Suprapubic skin (tissue), 4 donors: ENCODE measurements around the gene KIF13A. TPM values are rescaled to one million over a fixed set of nuclear protein-coding genes. Genes with fewer than 3 reads are reported as not detected.

ENCODE experiments used
- DNase-seq, 2 donors: peaks; one replicate each; pipeline ENCODE4 v3.0.0-alpha.2; 2019; ENCODE audit warnings: low spot score in 2 of 2
- H3K27ac ChIP-seq: fragments of 200-600 bp; sonication (generic); one replicate; pipeline ENCODE4 v1.5.1; 2019
- H3K27me3 ChIP-seq: fragments of 200-600 bp; sonication (generic); one replicate; pipeline ENCODE4 v1.5.1; 2019
- H3K36me3 ChIP-seq: fragments of 200-600 bp; sonication (generic); one replicate; pipeline ENCODE4 v1.5.1; 2019
- H3K4me1 ChIP-seq: fragments of 200-600 bp; sonication (generic); one replicate; pipeline ENCODE4 v1.5.1; 2019
- H3K4me3 ChIP-seq: fragments of 200-600 bp; sonication (generic); one replicate; pipeline ENCODE4 v1.5.1; 2019; ENCODE audit warnings: mild to moderate bottlenecking
- H3K9me3 ChIP-seq: fragments of 200-600 bp; sonication (generic); one replicate; pipeline ENCODE4 v1.5.1; 2019
- CTCF ChIP-seq, 2 donors: fragments of 200-600 bp in 1 of 2; fragments of 450-650 bp in 1 of 2; sonication (generic) in 1 of 2; IDR thresholded peaks; one replicate each; pipeline ENCODE4 v1.5.1; 2016 to 2019; ENCODE audit warnings: antibody characterized with exemption in 2 of 2, mild to moderate bottlenecking in 1 of 2, moderate library complexity in 1 of 2
- EP300 ChIP-seq: sonication (generic); formaldehyde crosslinking; IDR thresholded peaks from one replicate; pipeline ENCODE4 v1.6.1; 2017; ENCODE audit warnings: antibody characterized with exemption
- POLR2A ChIP-seq, 2 donors: fragments of 450-650 bp; IDR thresholded peaks; one replicate each; pipeline ENCODE4 v1.6.1; 2017; ENCODE audit warnings: antibody characterized with exemption in 2 of 2, mild to moderate bottlenecking in 2 of 2, moderate library complexity in 2 of 2
- POLR2AphosphoS5 ChIP-seq, 3 donors: sonication (generic); formaldehyde crosslinking; IDR thresholded peaks; one replicate each; pipeline ENCODE4 v1.6.1; 2017; ENCODE audit warnings: antibody characterized with exemption in 3 of 3
- WGBS: methylation state at CpG from one replicate; pipeline ENCODE4 v1.1.5; 2018; 5-methylcytosine and 5-hydroxymethylcytosine counted together
- total RNA-seq, 4 donors: library from RNA; depleted of rRNA; stranded (reverse); fragments of >200 nt; gene quantifications; one replicate each; pipeline ENCODE4 v1.1.0, GENCODE V29; 2016

Gene KIF13A
- total RNA-seq, 4 donors from 2014 or later, result 73.0 to 91.9 (median 78.9) TPM

- WGBS, result 27% methylated on average over 7 of the region's 7 CpGs
- peaks cover 28% of the 10 kb centered on the region for H3K4me1 ChIP-seq
- no peaks in the 10 kb centered on the region for H3K36me3 ChIP-seq
- no peak overlapping the region for H3K4me3 ChIP-seq
- DNase-seq, result peak; percentile 84 to 86
- H3K27ac ChIP-seq, result peak overlapping the region; percentile 70
- no peak for TF ChIP-seq POLR2A (IDR thresholded peaks at IDR 0.05)
- TF ChIP-seq CTCF (IDR thresholded peaks at IDR 0.05), result peak in 1 of 2 donors; percentile 20
- TF ChIP-seq POLR2AphosphoS5 (IDR thresholded peaks at IDR 0.05), result peak; percentile 59 to 90 (median 90)
- TF ChIP-seq EP300, result no peak
- H3K9me3 ChIP-seq, result no peaks in the 10 kb centered on the region
- no peaks in the 10 kb centered on the region for H3K27me3 ChIP-seq
Observed at GRCh38 chr6:17907406-17908229, 79.8 kb downstream of the KIF13A start.

GRCh38 chr6:17905611-17906592, 81.5 kb downstream of the KIF13A start:
- 92% methylated on average over 2 of the region's 2 CpGs for WGBS
- no peak for DNase-seq
- no peaks in the 10 kb centered on the region for H3K27me3 ChIP-seq
- peak overlapping the region; percentile 70 for H3K27ac ChIP-seq
- H3K9me3 ChIP-seq, result no peaks in the 10 kb centered on the region
- H3K4me1 ChIP-seq, result peaks cover 28% of the 10 kb centered on the region
- no peaks in the 10 kb centered on the region for H3K36me3 ChIP-seq
- TF ChIP-seq EP300, result no peak
- TF ChIP-seq POLR2A (IDR thresholded peaks at IDR 0.05), result no peak
- TF ChIP-seq CTCF (IDR thresholded peaks at IDR 0.05), result no peak
- no peak for TF ChIP-seq POLR2AphosphoS5 (IDR thresholded peaks at IDR 0.05)
- no peak overlapping the region for H3K4me3 ChIP-seq

GRCh38 chr6:17904491-17905120, 82.8 kb downstream of the KIF13A start:
- Histone ChIP-seq H3K27me3 (no peaks in the 10 kb centered on the region), H3K27ac (no peak overlapping the region), H3K9me3 (no peaks in the 10 kb centered on the region), H3K4me3 (no peak overlapping the region), H3K36me3 (no peaks in the 10 kb centered on the region), H3K4me1 (peaks cover 28% of the 10 kb centered on the region)
- no peak for DNase-seq
- 86% methylated on average over 6 of the region's 6 CpGs for WGBS
- TF ChIP-seq CTCF (IDR thresholded peaks at IDR 0.05) (no peak), POLR2A (IDR thresholded peaks at IDR 0.05) (no peak), EP300 (no peak)

- TF ChIP-seq EP300 (no peak), POLR2A (IDR thresholded peaks at IDR 0.05) (no peak), POLR2AphosphoS5 (IDR thresholded peaks at IDR 0.05) (no peak), CTCF (IDR thresholded peaks at IDR 0.05) (no peak)
- 41% methylated on average over 1 of the region's 1 CpG for whole genome bisulfite sequencing
- no peak overlapping the region for H3K27ac ChIP-seq
- H3K27me3 ChIP-seq, result no peaks in the 10 kb centered on the region
- H3K4me1 ChIP-seq, result peaks cover 23% of the 10 kb centered on the region
- DNase-seq, result no peak
- no peaks in the 10 kb centered on the region for H3K9me3 ChIP-seq
- H3K4me3 ChIP-seq, result no peak overlapping the region
- H3K36me3 ChIP-seq, result no peaks in the 10 kb centered on the region
Observed at GRCh38 chr6:17902974-17903373, 84.5 kb downstream of the KIF13A start.
